ENCODE results near the gene BICD1. TPM values are rescaled to one million over a fixed set of nuclear protein-coding genes. Genes with fewer than 3 reads are reported as not detected.

The BICD1 gene
- total and polyA plus RNA-seq, 10 donors = 8.5 to 62.9 (median 44.2) TPM

DNA sequence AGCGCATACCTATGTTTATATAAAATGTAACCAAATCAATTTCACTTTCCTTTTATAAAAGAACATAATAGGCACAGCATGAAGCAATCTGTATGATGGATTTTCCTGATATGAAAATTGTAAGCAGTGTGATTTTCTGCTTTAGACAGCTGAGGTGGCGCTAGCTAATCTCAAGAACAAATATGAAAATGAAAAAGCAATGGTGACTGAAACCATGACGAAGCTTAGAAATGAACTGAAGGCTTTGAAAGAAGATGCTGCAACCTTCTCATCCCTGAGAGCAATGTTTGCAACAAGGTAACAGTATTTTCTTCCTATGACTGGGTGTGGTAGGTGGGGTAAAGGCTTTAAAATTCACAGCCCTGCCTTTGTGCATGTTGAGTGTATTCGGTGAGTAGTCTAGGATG, 227.7 kb downstream of the BICD1 start:
- TF ChIP-seq POLR2A (IDR thresholded peaks at IDR 0.05) (no peak), POLR2AphosphoS5 (IDR thresholded peaks at IDR 0.05) (no peak)
- TF ChIP-seq, protein P1, sequence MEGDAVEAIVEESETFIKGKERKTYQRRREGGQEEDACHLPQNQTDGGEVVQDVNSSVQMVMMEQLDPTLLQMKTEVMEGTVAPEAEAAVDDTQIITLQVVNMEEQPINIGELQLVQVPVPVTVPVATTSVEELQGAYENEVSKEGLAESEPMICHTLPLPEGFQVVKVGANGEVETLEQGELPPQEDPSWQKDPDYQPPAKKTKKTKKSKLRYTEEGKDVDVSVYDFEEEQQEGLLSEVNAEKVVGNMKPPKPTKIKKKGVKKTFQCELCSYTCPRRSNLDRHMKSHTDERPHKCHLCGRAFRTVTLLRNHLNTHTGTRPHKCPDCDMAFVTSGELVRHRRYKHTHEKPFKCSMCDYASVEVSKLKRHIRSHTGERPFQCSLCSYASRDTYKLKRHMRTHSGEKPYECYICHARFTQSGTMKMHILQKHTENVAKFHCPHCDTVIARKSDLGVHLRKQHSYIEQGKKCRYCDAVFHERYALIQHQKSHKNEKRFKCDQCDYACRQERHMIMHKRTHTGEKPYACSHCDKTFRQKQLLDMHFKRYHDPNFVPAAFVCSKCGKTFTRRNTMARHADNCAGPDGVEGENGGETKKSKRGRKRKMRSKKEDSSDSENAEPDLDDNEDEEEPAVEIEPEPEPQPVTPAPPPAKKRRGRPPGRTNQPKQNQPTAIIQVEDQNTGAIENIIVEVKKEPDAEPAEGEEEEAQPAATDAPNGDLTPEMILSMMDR (IDR thresholded peaks at IDR 0.05 in 8 of 11, conservative IDR thresholded peaks at IDR 0.05 in 3 of 11) = no peak
- Histone ChIP-seq H3K4me1 (no peaks in the 10 kb centered on the region), H3K9me3 (no peaks in the 10 kb centered on the region), H3K4me3 (no peak overlapping the region), H3K27me3 (replicated peaks in 1 of 7) (no peaks in the 10 kb centered on the region), H3K36me3 (peaks cover 0 to 32% (median 13%) of the 10 kb centered on the region in 6 donors), H3K27ac (no peak overlapping the region)
- no peak for DNase-seq
- intact Hi-C loops (cut with DNase I; ENCODE audit: low total_unique reads) = no loop called here
- WGBS, 5 donors = 79 to 91% (median 83%) methylated on average over 4 of the region's 4 CpGs

DNA sequence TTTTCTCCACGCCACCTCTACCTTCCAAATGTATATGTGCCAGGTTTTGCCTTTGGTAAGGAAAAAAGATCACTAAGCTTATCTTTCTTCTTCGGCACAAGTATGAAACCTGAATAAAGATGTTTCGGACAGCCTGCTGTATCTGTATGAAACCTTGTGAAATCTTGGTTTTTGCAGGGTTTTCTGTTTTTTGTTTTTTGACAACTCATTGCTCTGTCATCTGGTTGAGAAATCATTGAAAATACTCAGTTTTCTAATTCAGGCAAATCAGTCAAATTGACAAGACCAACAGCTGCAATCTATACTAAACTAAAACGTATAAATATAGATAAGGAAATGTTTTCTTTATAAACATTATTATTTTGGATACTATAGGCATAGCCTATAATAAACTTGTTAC, 229.6 kb downstream of the BICD1 start:
- H3K36me3 ChIP-seq = peaks cover 0 to 47% (median 17%) of the 10 kb centered on the region in 6 donors
- no peak overlapping the region for H3K4me3 ChIP-seq
- 86 to 94% (median 93%) methylated on average over 4 of the region's 4 CpGs for WGBS, 5 donors
- intact Hi-C loops (cut with DNase I; ENCODE audit: low total_unique reads) = no loop called here
- no peaks in the 10 kb centered on the region for H3K9me3 ChIP-seq
- no peak overlapping the region for H3K27ac ChIP-seq
- TF ChIP-seq POLR2A (IDR thresholded peaks at IDR 0.05) (no peak), POLR2AphosphoS5 (IDR thresholded peaks at IDR 0.05) (no peak)
- TF ChIP-seq, protein P1 (IDR thresholded peaks at IDR 0.05 in 8 of 11, conservative IDR thresholded peaks at IDR 0.05 in 3 of 11) = no peak
- H3K27me3 ChIP-seq (replicated peaks in 1 of 7) = no peaks in the 10 kb centered on the region
- H3K4me1 ChIP-seq = no peaks in the 10 kb centered on the region
- no peak for DNase-seq

- no peaks in the 10 kb centered on the region for H3K27me3 ChIP-seq (replicated peaks in 1 of 7)
- H3K27ac ChIP-seq = no peak overlapping the region
- intact Hi-C loops (cut with DNase I; ENCODE audit: low total_unique reads) = no loop called here
- no peaks in the 10 kb centered on the region for H3K4me1 ChIP-seq
- H3K9me3 ChIP-seq = no peaks in the 10 kb centered on the region
- no peak overlapping the region for H3K4me3 ChIP-seq
- WGBS, 5 donors = 89 to 100% (median 97%) methylated on average over 1 of the region's 1 CpG
- peaks cover 0 to 45% (median 10%) of the 10 kb centered on the region in 6 donors for H3K36me3 ChIP-seq
- TF ChIP-seq POLR2A (IDR thresholded peaks at IDR 0.05) = no peak
- no peak for DNase-seq
Measured at GRCh38 chr12:32343496-32343895, 236.8 kb downstream of the BICD1 start.

- no peaks in the 10 kb centered on the region for H3K4me1 ChIP-seq
- WGBS, 5 donors = 81 to 91% (median 87%) methylated on average over 7 of the region's 7 CpGs
- no peaks in the 10 kb centered on the region for H3K27me3 ChIP-seq (replicated peaks in 1 of 7)
- TF ChIP-seq POLR2AphosphoS5 (IDR thresholded peaks at IDR 0.05) = no peak
- TF ChIP-seq, protein P1 (IDR thresholded peaks at IDR 0.05 in 8 of 11, conservative IDR thresholded peaks at IDR 0.05 in 3 of 11) = no peak
- no peak for TF ChIP-seq POLR2A (IDR thresholded peaks at IDR 0.05)
- no peak for DNase-seq
- H3K27ac ChIP-seq = no peak overlapping the region
- peaks cover 0 to 44% (median 6%) of the 10 kb centered on the region in 6 donors for H3K36me3 ChIP-seq
- intact Hi-C loops (cut with DNase I; ENCODE audit: low total_unique reads) = no loop called here
- H3K4me3 ChIP-seq = no peak overlapping the region
- no peaks in the 10 kb centered on the region for H3K9me3 ChIP-seq
Measured at GRCh38 chr12:32344047-32344446, 237.4 kb downstream of the BICD1 start.

- H3K36me3 ChIP-seq = peaks cover 0 to 12% (median 0%) of the 10 kb centered on the region in 6 donors
- H3K27ac ChIP-seq = no peak overlapping the region
- H3K9me3 ChIP-seq = no peaks in the 10 kb centered on the region
- TF ChIP-seq, protein P1 (IDR thresholded peaks at IDR 0.05 in 8 of 11, conservative IDR thresholded peaks at IDR 0.05 in 3 of 11) = no peak
- TF ChIP-seq POLR2AphosphoS5 (IDR thresholded peaks at IDR 0.05) = no peak
- no peak for TF ChIP-seq POLR2A (IDR thresholded peaks at IDR 0.05)
- 66 to 90% (median 88%) methylated on average over 1 of the region's 1 CpG for WGBS, 5 donors
- H3K4me1 ChIP-seq = no peaks in the 10 kb centered on the region
- intact Hi-C loops (cut with DNase I; ENCODE audit: low total_unique reads) = no loop called here
- no peaks in the 10 kb centered on the region for H3K27me3 ChIP-seq (replicated peaks in 1 of 7)
- H3K4me3 ChIP-seq = no peak overlapping the region
- DNase-seq = no peak
Measured at GRCh38 chr12:32353540-32353939, 246.9 kb downstream of the BICD1 start.

Measured in spleen (tissue), 11 donors.